DOHH2 (cell line): ENCODE results near the gene GUCY1A1.

Experiments
- H3F3A ChIP-seq: fragments of 200-600 bp; sonication (generic), shearing (Covaris generic); 2 replicates; pipeline ENCODE4 v1.6.0; 2016; ENCODE audit warnings: antibody characterized with exemption, mild to moderate bottlenecking; ENCODE audit not compliant: control insufficient read depth, insufficient read depth
- H3K27ac ChIP-seq: fragments of 200-600 bp; sonication (generic); 2 replicates; pipeline ENCODE4 v1.5.1; 2014; ENCODE audit warnings: low read depth, mild to moderate bottlenecking, low read length, moderate library complexity
- H3K27me3 ChIP-seq: fragments of 200-600 bp; sonication (generic); 2 replicates; pipeline ENCODE4 v1.6.1; 2014; ENCODE audit warnings: mild to moderate bottlenecking, low read length, mixed read lengths; ENCODE audit not compliant: control insufficient read depth
- H3K36me3 ChIP-seq: fragments of 200-600 bp; sonication (generic); 2 replicates; pipeline ENCODE4 v1.6.1; 2014; ENCODE audit warnings: mild to moderate bottlenecking, low read length, moderate library complexity, mixed read lengths; ENCODE audit not compliant: control insufficient read depth
- H3K4me1 ChIP-seq: fragments of 200-600 bp; sonication (generic); 2 replicates; pipeline ENCODE4 v1.6.1; 2014; ENCODE audit warnings: mild to moderate bottlenecking, low read length, mixed read lengths; ENCODE audit not compliant: control insufficient read depth
- H3K4me2 ChIP-seq: fragments of 200-600 bp; sonication (generic); 2 replicates; pipeline ENCODE4 v1.6.0; 2014; ENCODE audit warnings: mild to moderate bottlenecking, low read length, moderate library complexity
- H3K4me3 ChIP-seq: fragments of 200-600 bp; sonication (generic); 2 replicates; pipeline ENCODE4 v1.5.1; 2014; ENCODE audit warnings: mild to moderate bottlenecking, low read length, mixed read lengths
- H3K79me2 ChIP-seq: fragments of 200-600 bp; sonication (generic); 2 replicates; pipeline ENCODE4 v1.6.1; 2014; ENCODE audit warnings: mild to moderate bottlenecking, low read length, mixed read lengths; ENCODE audit not compliant: control insufficient read depth
- H3K9me2 ChIP-seq: fragments of 200-600 bp; sonication (generic); replicated peaks from 2 replicates; pipeline ENCODE4 v1.6.1; 2014; ENCODE audit warnings: mild to moderate bottlenecking, low read length, mixed read lengths; ENCODE audit not compliant: control insufficient read depth
- H3K9me3 ChIP-seq: fragments of 200-600 bp; sonication (generic); 2 replicates; pipeline ENCODE4 v1.6.1; 2014; ENCODE audit warnings: antibody characterized with exemption, low read length, mixed read lengths; ENCODE audit not compliant: control insufficient read depth, insufficient read depth
- H4K20me1 ChIP-seq: fragments of 200-600 bp; sonication (generic); 2 replicates; pipeline ENCODE4 v1.6.0; 2014; ENCODE audit warnings: low read depth, mild to moderate bottlenecking, antibody characterized with exemption, low read length, moderate library complexity; ENCODE audit not compliant: control insufficient read depth, insufficient read depth
- CTCF ChIP-seq: fragments of 200-600 bp; sonication (generic); IDR thresholded peaks from one replicate; pipeline ENCODE4 v1.5.1; 2014; ENCODE audit warnings: antibody characterized with exemption, mild to moderate bottlenecking, low read depth, low read length; ENCODE audit not compliant: poor library complexity, severe bottlenecking
- EZH2phosphoT487 ChIP-seq: fragments of 200-600 bp; sonication (generic); IDR thresholded peaks from 2 replicates; pipeline ENCODE4 v1.6.1; 2017; ENCODE audit warnings: borderline replicate concordance, mild to moderate bottlenecking, antibody characterized with exemption, low read length, moderate library complexity, mixed read lengths

Gene GUCY1A1

GRCh38 chr4:155772459-155773195, 106.0 kb downstream of the GUCY1A1 start:
- H3F3A ChIP-seq, result no peaks in the 10 kb centered on the region
- TF ChIP-seq EZH2phosphoT487 (no peak), CTCF (no peak)

GRCh38 chr4:155773196-155773800, 106.7 kb downstream of the GUCY1A1 start:
- H3K79me2 ChIP-seq, result no peaks in the 10 kb centered on the region
- H3K4me2 ChIP-seq, result no peak overlapping the region
- no peaks in the 10 kb centered on the region for H3K4me1 ChIP-seq
- H3K27ac ChIP-seq, result no peak overlapping the region
- H4K20me1 ChIP-seq, result no peaks in the 10 kb centered on the region
- no peaks in the 10 kb centered on the region for H3K9me2 ChIP-seq
- TF ChIP-seq EZH2phosphoT487, result no peak
- no peak for TF ChIP-seq CTCF
- no peaks in the 10 kb centered on the region for H3F3A ChIP-seq
- H3K27me3 ChIP-seq, result no peaks in the 10 kb centered on the region
- no peaks in the 10 kb centered on the region for H3K36me3 ChIP-seq
- no peak overlapping the region for H3K4me3 ChIP-seq
- no peaks in the 10 kb centered on the region for H3K9me3 ChIP-seq

More at GRCh38 chr4:155772459-155773195, 106.0 kb downstream of the GUCY1A1 start:
- Histone ChIP-seq H3K4me2 (no peak overlapping the region), H3K27me3 (no peaks in the 10 kb centered on the region), H3K9me2 (no peaks in the 10 kb centered on the region), H3K27ac (no peak overlapping the region), H3K4me1 (no peaks in the 10 kb centered on the region), H3K36me3 (no peaks in the 10 kb centered on the region), H3K4me3 (no peak overlapping the region), H3K79me2 (no peaks in the 10 kb centered on the region), H3K9me3 (no peaks in the 10 kb centered on the region), H4K20me1 (no peaks in the 10 kb centered on the region)

- H3K27me3 ChIP-seq, result no peaks in the 10 kb centered on the region
- H3K79me2 ChIP-seq, result no peaks in the 10 kb centered on the region
- H3K27ac ChIP-seq, result no peak overlapping the region
- no peaks in the 10 kb centered on the region for H4K20me1 ChIP-seq
- TF ChIP-seq CTCF, result no peak
- no peak for TF ChIP-seq EZH2phosphoT487
- no peaks in the 10 kb centered on the region for H3K9me2 ChIP-seq
- no peaks in the 10 kb centered on the region for H3K36me3 ChIP-seq
- no peak overlapping the region for H3K4me3 ChIP-seq
- no peaks in the 10 kb centered on the region for H3K4me1 ChIP-seq
- H3K4me2 ChIP-seq, result no peak overlapping the region
- no peaks in the 10 kb centered on the region for H3K9me3 ChIP-seq
- H3F3A ChIP-seq, result no peaks in the 10 kb centered on the region
These were observed 107.4 kb downstream of the GUCY1A1 start for GRCh38 chr4:155774033-155774432.
